ENCODE data around the gene GABARAPL1. TPM values are rescaled to one million over a fixed set of nuclear protein-coding genes. Genes with fewer than 3 reads are reported as not detected.

The GABARAPL1 gene
- total RNA-seq, 1 donor, result 155 TPM

- no peak overlapping the region for H3K4me3 ChIP-seq (ENCODE audit: low read length)
- H3K9me3 ChIP-seq (ENCODE audit: low read depth, low read length), result no peaks in the 10 kb centered on the region
- H3K27me3 ChIP-seq (ENCODE audit: insufficient read depth, low read length), result no peaks in the 10 kb centered on the region
- H3K4me1 ChIP-seq (ENCODE audit: insufficient read depth, low read length), result peaks cover 15% of the 10 kb centered on the region
Measured at GRCh38 chr12:10235761-10236631, 23.3 kb downstream of the GABARAPL1 start.

GRCh38 chr12:10236720-10237119 is 24.0 kb downstream of the GABARAPL1 start:
- no peaks in the 10 kb centered on the region for H3K9me3 ChIP-seq (ENCODE audit: low read depth, low read length)
- H3K27me3 ChIP-seq (ENCODE audit: insufficient read depth, low read length), result no peaks in the 10 kb centered on the region
- peaks cover 15% of the 10 kb centered on the region for H3K4me1 ChIP-seq (ENCODE audit: insufficient read depth, low read length)
- no peak overlapping the region for H3K4me3 ChIP-seq (ENCODE audit: low read length)

- no peaks in the 10 kb centered on the region for H3K27me3 ChIP-seq (ENCODE audit: insufficient read depth, low read length)
- no peaks in the 10 kb centered on the region for H3K9me3 ChIP-seq (ENCODE audit: low read depth, low read length)
- H3K4me1 ChIP-seq (ENCODE audit: insufficient read depth, low read length), result peaks cover 19% of the 10 kb centered on the region
- no peak overlapping the region for H3K4me3 ChIP-seq (ENCODE audit: low read length)
Measured at GRCh38 chr12:10238526-10238925, 25.8 kb downstream of the GABARAPL1 start.

GRCh38 chr12:10241290-10241689 is 28.6 kb downstream of the GABARAPL1 start:
- Histone ChIP-seq H3K4me1 (ENCODE audit: insufficient read depth, low read length) (peaks cover 26% of the 10 kb centered on the region), H3K9me3 (ENCODE audit: low read depth, low read length) (no peaks in the 10 kb centered on the region), H3K27me3 (ENCODE audit: insufficient read depth, low read length) (no peaks in the 10 kb centered on the region), H3K4me3 (ENCODE audit: low read length) (no peak overlapping the region)

- H3K4me1 ChIP-seq (ENCODE audit: insufficient read depth, low read length), result peaks cover 23% of the 10 kb centered on the region
- H3K9me3 ChIP-seq (ENCODE audit: low read depth, low read length), result no peaks in the 10 kb centered on the region
- H3K27me3 ChIP-seq (ENCODE audit: insufficient read depth, low read length), result no peaks in the 10 kb centered on the region
- no peak overlapping the region for H3K4me3 ChIP-seq (ENCODE audit: low read length)
Measured at GRCh38 chr12:10241727-10242126, 29.1 kb downstream of the GABARAPL1 start.

GRCh38 chr12:10242539-10242938 is 29.9 kb downstream of the GABARAPL1 start:
- Histone ChIP-seq H3K4me1 (ENCODE audit: insufficient read depth, low read length) (peaks cover 17% of the 10 kb centered on the region), H3K27me3 (ENCODE audit: insufficient read depth, low read length) (no peaks in the 10 kb centered on the region), H3K9me3 (ENCODE audit: low read depth, low read length) (no peaks in the 10 kb centered on the region), H3K4me3 (ENCODE audit: low read length) (no peak overlapping the region)

- H3K27me3 ChIP-seq (ENCODE audit: insufficient read depth, low read length), result no peaks in the 10 kb centered on the region
- peaks cover 20% of the 10 kb centered on the region for H3K4me1 ChIP-seq (ENCODE audit: insufficient read depth, low read length)
- H3K9me3 ChIP-seq (ENCODE audit: low read depth, low read length), result no peaks in the 10 kb centered on the region
- H3K4me3 ChIP-seq (ENCODE audit: low read length), result peak overlapping the region; percentile 34
Measured at GRCh38 chr12:10243818-10244520, 31.3 kb downstream of the GABARAPL1 start.

GRCh38 chr12:10247436-10248058 is 34.9 kb downstream of the GABARAPL1 start:
- Histone ChIP-seq H3K9me3 (ENCODE audit: low read depth, low read length) (no peaks in the 10 kb centered on the region), H3K4me1 (ENCODE audit: insufficient read depth, low read length) (peaks cover 25% of the 10 kb centered on the region), H3K4me3 (ENCODE audit: low read length) (no peak overlapping the region), H3K27me3 (ENCODE audit: insufficient read depth, low read length) (no peaks in the 10 kb centered on the region)

GRCh38 chr12:10249690-10250455 is 37.2 kb downstream of the GABARAPL1 start:
- H3K9me3 ChIP-seq (ENCODE audit: low read depth, low read length), result no peaks in the 10 kb centered on the region
- peaks cover 11% of the 10 kb centered on the region for H3K4me1 ChIP-seq (ENCODE audit: insufficient read depth, low read length)
- H3K27me3 ChIP-seq (ENCODE audit: insufficient read depth, low read length), result no peaks in the 10 kb centered on the region
- no peak overlapping the region for H3K4me3 ChIP-seq (ENCODE audit: low read length)

GRCh38 chr12:10251669-10252068 is 39.0 kb downstream of the GABARAPL1 start:
- Histone ChIP-seq H3K4me3 (ENCODE audit: low read length) (no peak overlapping the region), H3K9me3 (ENCODE audit: low read depth, low read length) (peaks cover 11% of the 10 kb centered on the region), H3K4me1 (ENCODE audit: insufficient read depth, low read length) (peaks cover 11% of the 10 kb centered on the region), H3K27me3 (ENCODE audit: insufficient read depth, low read length) (no peaks in the 10 kb centered on the region)

GRCh38 chr12:10252201-10252600 is 39.5 kb downstream of the GABARAPL1 start:
- H3K4me3 ChIP-seq (ENCODE audit: low read length), result no peak overlapping the region
- peaks cover 11% of the 10 kb centered on the region for H3K4me1 ChIP-seq (ENCODE audit: insufficient read depth, low read length)
- H3K27me3 ChIP-seq (ENCODE audit: insufficient read depth, low read length), result no peaks in the 10 kb centered on the region
- peaks cover 11% of the 10 kb centered on the region for H3K9me3 ChIP-seq (ENCODE audit: low read depth, low read length)

GRCh38 chr12:10256064-10256463 is 43.4 kb downstream of the GABARAPL1 start:
- Histone ChIP-seq H3K27me3 (ENCODE audit: insufficient read depth, low read length) (no peaks in the 10 kb centered on the region), H3K9me3 (ENCODE audit: low read depth, low read length) (peaks cover 11% of the 10 kb centered on the region), H3K4me1 (ENCODE audit: insufficient read depth, low read length) (no peaks in the 10 kb centered on the region), H3K4me3 (ENCODE audit: low read length) (no peak overlapping the region)

- H3K9me3 ChIP-seq (ENCODE audit: low read depth, low read length), result peaks cover 4% of the 10 kb centered on the region
- no peak overlapping the region for H3K4me3 ChIP-seq (ENCODE audit: low read length)
- H3K27me3 ChIP-seq (ENCODE audit: insufficient read depth, low read length), result no peaks in the 10 kb centered on the region
- H3K4me1 ChIP-seq (ENCODE audit: insufficient read depth, low read length), result no peaks in the 10 kb centered on the region
Measured at GRCh38 chr12:10260927-10261326, 48.2 kb downstream of the GABARAPL1 start.

GRCh38 chr12:10268037-10268436 is 55.4 kb downstream of the GABARAPL1 start:
- no peaks in the 10 kb centered on the region for H3K9me3 ChIP-seq (ENCODE audit: low read depth, low read length)
- H3K27me3 ChIP-seq (ENCODE audit: insufficient read depth, low read length), result no peaks in the 10 kb centered on the region

More at GRCh38 chr12:10268037-10268436, 55.4 kb downstream of the GABARAPL1 start:
- Histone ChIP-seq H3K4me1 (ENCODE audit: insufficient read depth, low read length) (no peaks in the 10 kb centered on the region), H3K4me3 (ENCODE audit: low read length) (no peak overlapping the region)
